GM12875 (cell line): Measurements from ENCODE around the gene CAPN3.

Source experiments
- H3K4me3 ChIP-seq: one replicate; pipeline ENCODE4 v1.5.1; 2011; ENCODE audit warnings: low read depth, low read length, control low read depth
- CTCF ChIP-seq: IDR thresholded peaks from 2 replicates; pipeline ENCODE4 v1.5.1; 2011; ENCODE audit warnings: low read depth, mild to moderate bottlenecking, control low read depth, inconsistent platforms, low read length, moderate library complexity, borderline replicate concordance; ENCODE audit not compliant: insufficient read depth

CAPN3 gene

GRCh38 chr15:42356851-42357250, 2.5 kb upstream of the CAPN3 start:
- no peak overlapping the region for H3K4me3 ChIP-seq
- no peak for TF ChIP-seq CTCF

- no peak for TF ChIP-seq CTCF
- H3K4me3 ChIP-seq = no peak overlapping the region
Measured at GRCh38 chr15:42358141-42358540, 1.2 kb upstream of the CAPN3 start.

- no peak for TF ChIP-seq CTCF
Measured at GRCh38 chr15:42359985-42360384, 684 bp downstream of the CAPN3 start.

GRCh38 chr15:42360535-42361112, 1.3 kb downstream of the CAPN3 start:
- no peak for TF ChIP-seq CTCF
- no peak overlapping the region for H3K4me3 ChIP-seq

More at GRCh38 chr15:42359985-42360384, 684 bp downstream of the CAPN3 start:
- H3K4me3 ChIP-seq = no peak overlapping the region

- no peak overlapping the region for H3K4me3 ChIP-seq
- TF ChIP-seq CTCF = no peak
Measured at GRCh38 chr15:42363487-42363886, 4.2 kb downstream of the CAPN3 start.

GRCh38 chr15:42363942-42364341, 4.6 kb downstream of the CAPN3 start:
- H3K4me3 ChIP-seq = no peak overlapping the region
- TF ChIP-seq CTCF = no peak

GRCh38 chr15:42364529-42364928, 5.2 kb downstream of the CAPN3 start:
- TF ChIP-seq CTCF = no peak
- no peak overlapping the region for H3K4me3 ChIP-seq
